Left ventricle myocardium superior (tissue), 1 donor: ENCODE results near the gene IL1B. TPM values are rescaled to one million over a fixed set of nuclear protein-coding genes. Genes with fewer than 3 reads are reported as not detected.
"Not testable (repeated sequence)": the region's sequence is repeated elsewhere in the genome, so short reads cannot be mapped to it uniquely, and the experiment has no call there.

Experiments
- ATAC-seq: fragments of 200-7000 bp; cut with Tn5 transposase; one replicate; pipeline ENCODE4 v1.9.1; 2020; ENCODE audit warnings: mild to moderate bottlenecking, moderate library complexity
- DNase-seq: peaks from one replicate; pipeline ENCODE4 v3.0.0-alpha.2; 2020
- intact Hi-C: fragments of 100-400 bp; cut with micrococcal nuclease; formaldehyde crosslinking; loops from one replicate; pipeline ENCODE4 v1.11.0; 2022
- total RNA-seq: library from RNA; stranded (reverse); fragmentation: NEBNext Ultra II Directional; extraction: Animal tissue kit (Norgen Biotek cat#: 25700); gene quantifications from one replicate; pipeline ENCODE4 v1.2.1, GENCODE V29; 2021
- donor health status: DM: no; HTN: yes; CAD: no; lungs with severe emphysema.

IL1B gene
- total RNA-seq, 1 donor from 2014 or later = 0.37 TPM

- intact Hi-C loops = no loop called here
- ATAC-seq = no peak
- DNase-seq = no peak
Observed at GRCh38 chr2:112864072-112864471, 27.5 kb upstream of the IL1B start.

- DNase-seq, intact Hi-C loops, ATAC-seq: not testable (repeated sequence)
Observed at GRCh38 chr2:112859406-112860183, 23.0 kb upstream of the IL1B start.

- intact Hi-C loops = no loop called here
- no peak for DNase-seq
- no peak for ATAC-seq
Observed at GRCh38 chr2:112850588-112850987, 14.0 kb upstream of the IL1B start.

GRCh38 chr2:112849956-112850355 lies 13.4 kb upstream of the IL1B start:
- ATAC-seq (no peak), DNase-seq (no peak)
- intact Hi-C loops = no loop called here

GRCh38 chr2:112848833-112849232 lies 12.3 kb upstream of the IL1B start:
- ATAC-seq = no peak
- intact Hi-C loops = no loop called here
- DNase-seq = no peak

DNA sequence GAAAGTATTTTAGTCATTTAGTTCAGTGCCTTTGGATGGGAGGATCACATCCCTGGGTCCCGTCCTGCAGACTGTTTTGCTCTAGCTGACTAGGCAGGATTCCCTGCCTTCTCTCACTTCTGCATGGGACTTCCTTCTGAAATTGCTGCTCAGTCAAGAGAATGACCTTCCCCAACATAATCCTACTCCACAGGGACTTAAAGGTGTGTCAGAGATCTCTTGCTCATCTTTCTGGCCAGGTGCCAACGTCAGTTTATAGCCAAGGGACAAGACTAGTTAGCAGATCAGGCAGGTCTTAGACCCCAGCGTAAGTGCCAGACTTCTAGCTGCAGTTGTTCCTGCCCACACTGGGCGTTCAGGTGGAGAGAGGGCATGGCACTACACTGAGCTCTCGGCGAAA lies 9.5 kb upstream of the IL1B start:
- intact Hi-C loops = no loop called here
- DNase-seq (no peak), ATAC-seq (no peak)

DNA sequence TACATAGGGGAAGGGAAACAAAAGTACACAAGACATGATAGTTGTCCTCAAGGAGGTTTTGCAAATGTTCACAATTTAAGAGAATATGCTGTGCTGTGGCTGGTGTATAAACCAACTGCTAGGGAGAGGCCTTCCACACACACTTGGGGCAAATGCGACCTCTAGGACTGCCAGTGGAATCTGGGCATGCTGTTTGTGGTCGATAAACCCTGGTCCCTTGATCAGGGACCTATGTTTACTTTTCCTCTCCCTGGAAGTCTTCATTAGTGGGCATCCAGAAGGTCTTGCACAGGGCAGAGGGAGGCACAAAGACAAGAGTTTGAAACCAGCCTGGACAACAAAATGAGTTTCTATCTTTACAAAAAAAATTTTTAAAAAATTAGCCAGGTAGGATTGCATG lies 7.3 kb upstream of the IL1B start:
- intact Hi-C loops = no loop called here
- ATAC-seq (no peak), DNase-seq (no peak)

DNA sequence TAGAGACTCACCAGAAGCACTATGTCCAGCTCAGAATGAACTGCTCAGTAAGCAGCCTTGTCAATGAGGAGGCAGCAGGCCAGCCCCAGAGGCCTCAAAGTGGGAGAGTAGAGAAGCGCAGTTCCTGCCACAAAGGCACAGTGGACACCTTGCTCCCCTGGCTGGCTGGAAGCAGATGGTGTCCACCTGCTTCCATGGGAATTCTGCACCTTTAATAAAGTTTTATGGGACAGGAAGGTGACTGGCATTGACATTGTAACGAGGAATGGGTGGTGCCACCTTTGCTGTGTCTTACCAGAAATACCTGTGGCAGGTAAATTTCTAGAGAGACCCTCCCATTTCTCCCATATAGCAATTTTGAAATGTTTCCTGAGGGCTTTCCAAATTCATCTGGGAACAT lies 6.7 kb upstream of the IL1B start:
- no peak for DNase-seq
- no peak for ATAC-seq
- intact Hi-C loops = no loop called here

DNA sequence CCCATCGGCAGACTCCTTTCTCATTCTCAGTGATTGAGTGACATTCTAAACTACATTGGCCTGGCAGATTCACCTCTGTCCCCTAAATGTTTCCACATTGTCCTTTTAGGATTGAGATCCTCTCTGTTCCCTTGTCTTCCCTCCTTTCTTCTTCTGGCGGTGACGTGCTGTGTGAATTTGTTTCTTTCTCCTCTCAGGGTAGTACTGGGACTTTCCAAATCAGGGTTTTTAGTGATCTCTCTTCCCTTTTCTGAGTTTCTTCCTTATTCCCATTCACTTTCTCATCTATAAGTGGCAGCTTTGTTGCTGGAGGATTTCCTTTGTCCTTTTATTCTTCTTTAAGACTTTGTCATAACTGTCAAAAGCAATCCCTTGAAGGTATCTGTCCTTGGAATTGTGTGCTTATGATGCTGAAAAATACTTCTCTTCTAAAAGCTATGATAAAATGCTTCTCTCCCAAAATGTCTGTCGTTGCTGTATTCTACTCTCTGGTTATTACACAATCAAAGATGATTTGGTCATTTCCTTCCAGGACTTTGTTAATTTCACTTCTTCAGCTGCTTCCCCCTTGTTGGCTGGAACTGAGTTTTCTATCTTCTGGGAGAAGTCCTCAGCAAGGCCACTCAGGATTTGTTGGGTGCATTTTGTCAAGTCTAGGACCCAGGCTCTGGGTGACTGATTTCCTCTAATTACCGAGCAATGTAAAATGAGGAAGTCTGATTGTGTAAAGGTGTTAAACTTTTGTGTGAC lies 4.9 kb upstream of the IL1B start:
- ATAC-seq (peak; percentile 32), DNase-seq (no peak)
- intact Hi-C loops = no loop called here

DNA sequence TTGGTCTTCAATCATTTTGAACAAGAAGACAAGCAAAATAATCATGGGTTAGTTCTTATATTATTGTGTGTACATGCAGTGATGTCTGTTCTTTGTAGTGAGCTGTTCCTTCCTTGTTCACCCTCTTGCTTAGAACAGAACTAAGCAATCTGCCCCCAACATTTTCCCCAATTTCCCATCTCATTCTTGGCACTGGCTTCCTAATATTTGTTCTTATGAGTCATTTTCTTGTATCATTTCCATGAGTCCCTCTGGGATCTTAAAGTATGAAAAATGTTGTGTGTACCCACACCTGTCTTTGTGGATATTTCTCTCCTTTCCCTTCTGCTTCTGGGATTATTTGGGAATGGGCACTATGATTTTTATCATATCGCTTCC lies 3.5 kb upstream of the IL1B start:
- intact Hi-C loops = no loop called here
- no peak for ATAC-seq
- no peak for DNase-seq

DNA sequence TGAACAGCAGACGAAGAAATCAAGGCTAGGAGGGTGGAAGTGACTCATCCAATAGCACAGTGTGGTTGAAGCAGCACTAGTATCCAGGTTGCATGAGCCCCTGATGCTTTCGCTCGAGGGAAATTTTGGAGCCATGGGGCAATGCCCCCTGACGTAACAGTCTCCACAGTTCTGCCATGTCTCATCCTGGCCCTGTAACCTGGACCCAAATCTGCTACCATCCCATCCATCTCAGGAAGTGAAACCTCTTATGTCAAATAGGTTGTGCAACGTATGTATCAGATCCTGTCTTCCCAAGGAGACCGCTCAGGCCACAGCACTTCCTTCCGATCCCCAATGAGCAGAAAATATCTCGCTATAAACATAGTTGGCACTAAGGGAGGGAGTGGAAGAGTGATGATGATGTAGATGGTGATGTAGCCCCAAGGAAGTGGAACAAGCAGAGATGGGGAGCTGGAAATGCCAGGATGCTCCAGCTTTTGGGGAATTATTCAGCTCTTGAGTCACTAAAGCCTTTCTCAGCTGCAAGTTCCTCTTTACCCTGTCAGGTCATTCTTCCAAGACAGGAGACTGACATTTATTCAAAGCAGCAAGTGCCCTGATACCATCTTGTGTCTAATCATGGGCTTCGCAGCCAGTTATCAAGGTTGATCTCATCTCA lies 3.0 kb upstream of the IL1B start:
- ATAC-seq (peak; percentile 41), DNase-seq (peak; percentile 25)
- intact Hi-C loops = no loop called here

DNA sequence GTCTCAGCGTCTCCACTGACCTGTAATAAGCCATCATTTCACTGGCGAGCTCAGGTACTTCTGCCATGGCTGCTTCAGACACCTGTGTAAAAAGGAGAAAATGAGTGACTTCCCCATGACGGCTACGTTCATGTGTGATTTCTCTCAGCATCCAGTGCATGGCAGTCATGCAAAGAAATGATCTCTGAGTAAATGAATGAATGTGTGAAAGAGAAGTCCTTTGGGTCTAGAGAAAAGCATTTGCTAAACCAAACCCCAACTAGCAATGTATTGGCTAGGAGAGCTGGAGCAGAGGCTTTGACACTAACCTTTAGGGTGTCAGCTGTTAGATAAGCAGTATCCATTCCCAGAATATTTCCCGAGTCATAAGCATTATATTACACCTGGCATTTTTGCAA lies 417 bp downstream of the IL1B start:
- no peak for DNase-seq
- ATAC-seq = no peak
- intact Hi-C loops = no loop called here

GRCh38 chr2:112835536-112836162 lies 930 bp downstream of the IL1B start:
- ATAC-seq (no peak), DNase-seq (no peak)
- intact Hi-C loops = no loop called here

GRCh38 chr2:112835061-112835501 lies 1.5 kb downstream of the IL1B start:
- DNase-seq (no peak), ATAC-seq (no peak)
- intact Hi-C loops = no loop called here

DNA sequence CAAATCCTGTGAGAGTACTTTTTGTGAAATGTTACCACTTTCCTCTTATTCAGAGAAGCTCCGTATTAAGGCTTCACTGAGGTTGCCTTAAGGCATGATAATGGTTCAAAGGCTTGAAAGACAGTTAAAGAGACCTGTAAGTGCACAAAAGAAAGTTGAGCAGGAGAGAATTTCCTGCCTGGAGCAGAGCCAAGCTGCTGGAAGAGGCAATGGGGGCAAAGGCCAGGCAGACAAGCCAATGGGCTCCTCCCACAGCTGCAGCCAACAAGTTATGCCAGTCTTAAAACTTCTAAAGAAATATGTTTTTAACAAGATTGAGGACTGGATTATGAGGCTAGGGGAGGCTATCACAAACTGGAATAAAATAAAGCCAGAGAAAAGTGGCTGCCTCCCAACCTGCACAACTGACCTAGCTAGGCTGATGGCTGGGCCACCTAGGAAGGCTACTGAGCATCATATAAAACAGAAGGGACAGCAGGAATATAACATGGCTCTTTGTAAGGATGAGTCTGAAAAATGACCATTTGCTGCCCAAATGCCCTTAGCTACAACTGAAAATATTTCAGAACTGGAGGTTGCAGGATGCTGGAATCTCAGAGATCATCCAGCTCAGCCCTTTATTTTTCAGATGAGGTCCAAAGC lies 2.1 kb downstream of the IL1B start:
- intact Hi-C loops = no loop called here
- ATAC-seq (no peak), DNase-seq (no peak)

- DNase-seq = no peak
- intact Hi-C loops = no loop called here
- ATAC-seq = no peak
Observed at GRCh38 chr2:112833976-112834375, 2.6 kb downstream of the IL1B start.

DNA sequence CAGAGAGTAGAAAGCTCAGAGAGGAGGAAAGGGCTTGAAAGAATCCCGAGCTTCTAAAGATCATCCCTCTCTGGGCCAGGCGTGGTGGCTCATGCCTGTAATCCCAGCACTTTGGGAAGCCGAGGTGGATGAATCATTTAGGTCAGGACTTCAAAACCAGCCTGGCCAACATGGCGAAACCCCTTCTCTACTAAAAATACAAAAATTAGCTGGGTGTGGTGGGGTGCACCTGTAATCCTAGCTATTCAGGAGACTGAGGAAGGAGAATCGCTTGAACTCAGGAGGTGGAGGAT lies 3.0 kb downstream of the IL1B start:
- ATAC-seq, DNase-seq, intact Hi-C loops: not testable (repeated sequence)

DNA sequence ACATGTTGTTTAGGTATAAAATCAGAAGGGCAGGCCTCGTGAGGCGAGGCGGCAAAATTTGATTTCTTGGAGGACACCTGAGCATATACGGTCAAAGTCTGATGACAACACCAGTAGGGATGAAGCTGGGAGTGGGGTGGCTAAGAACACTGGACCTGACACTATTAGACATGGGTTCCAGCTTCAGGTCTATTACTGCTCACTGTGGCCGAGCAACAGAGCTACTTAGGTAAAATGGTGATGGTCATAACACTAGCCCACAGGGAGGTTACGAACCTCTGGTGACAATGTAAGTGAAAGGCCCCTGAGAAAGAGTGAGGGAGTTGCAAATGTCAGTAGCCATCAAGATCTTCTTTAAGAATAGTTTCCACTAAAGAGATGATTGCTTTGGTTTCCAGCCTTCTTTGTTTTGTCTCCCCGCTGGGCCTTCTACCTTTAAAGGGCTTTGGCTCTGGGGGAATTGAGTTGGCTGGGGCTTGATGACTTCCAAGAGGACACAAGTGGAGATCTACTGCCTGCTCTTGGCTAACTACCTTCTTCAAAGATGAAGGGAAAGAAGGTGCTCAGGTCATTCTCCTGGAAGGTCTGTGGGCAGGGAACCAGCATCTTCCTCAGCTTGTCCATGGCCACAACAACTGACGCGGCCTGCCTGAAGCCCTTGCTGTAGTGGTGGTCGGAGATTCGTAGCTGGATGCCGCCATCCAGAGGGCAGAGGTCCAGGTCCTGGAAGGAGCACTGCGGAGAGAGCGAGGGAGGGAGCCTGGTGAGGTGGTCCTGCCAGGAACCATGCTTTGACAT lies 3.5 kb downstream of the IL1B start:
- DNase-seq (no peak), ATAC-seq (no peak)
- intact Hi-C loops = no loop called here
